HepG2 (cell line): ENCODE results near the gene PAQR7. TPM values are rescaled to one million over a fixed set of nuclear protein-coding genes. Genes with fewer than 3 reads are reported as not detected.

Experiments
- AGO2 ChIP-seq: fragments of 200-400 bp; formaldehyde crosslinking; optimal IDR thresholded peaks from 2 replicates; pipeline ENCODE3; 2017; ENCODE audit warnings: mild to moderate bottlenecking, low read depth, low read length, moderate library complexity
- ATF4 ChIP-seq, 2 experiments: fragments of 450-650 bp in 1 of 2; sonication (generic) in 1 of 2; formaldehyde crosslinking; IDR thresholded peaks; 2 replicates each; pipeline versions ENCODE4 v1.5.0 to v1.8.0; 2020 to 2022; ENCODE audit warnings: mild to moderate bottlenecking in 1 of 2, missing genetic modification reagents in 1 of 2
- FOXK2 ChIP-seq: fragments of 450-650 bp; IDR thresholded peaks from 2 replicates; pipeline ENCODE4 v1.6.1; 2016
- GMEB2 ChIP-seq: IDR thresholded peaks from 2 replicates; pipeline ENCODE4 v1.6.1; 2016; ENCODE audit warnings: missing biosample characterization, missing genetic modification reagents, low read depth
- PCBP2 ChIP-seq: fragments of 200-400 bp; formaldehyde crosslinking; optimal IDR thresholded peaks from 2 replicates; pipeline ENCODE3; 2018; ENCODE audit warnings: low read length, low read depth; ENCODE audit not compliant: poor library complexity, severe bottlenecking
- REPIN1 ChIP-seq: sonication (generic); formaldehyde crosslinking; IDR thresholded peaks from 2 replicates; pipeline ENCODE4 v1.8.0; 2022; ENCODE audit warnings: missing genetic modification reagents, low read depth, mild to moderate bottlenecking, borderline replicate concordance
- SAP130 ChIP-seq: IDR thresholded peaks from 2 replicates; pipeline ENCODE4 v1.6.1; 2016; ENCODE audit warnings: low read depth
- TFAP4 ChIP-seq: sonication (generic); IDR thresholded peaks from 2 replicates; pipeline ENCODE4 v1.6.1; 2016; ENCODE audit warnings: low read depth, borderline replicate concordance
- ZFP82 ChIP-seq: sonication (generic); formaldehyde crosslinking; IDR thresholded peaks from 2 replicates; pipeline ENCODE4 v1.5.1; 2020; ENCODE audit warnings: mild to moderate bottlenecking, missing genetic modification reagents, borderline replicate concordance
- ZNF501 ChIP-seq: sonication (generic); formaldehyde crosslinking; IDR thresholded peaks from 2 replicates; pipeline ENCODE4 v1.5.1; 2020; ENCODE audit warnings: mild to moderate bottlenecking, moderate library complexity, missing genetic modification reagents
- ZNF563 ChIP-seq: sonication (generic); formaldehyde crosslinking; IDR thresholded peaks from 2 replicates; pipeline ENCODE4 v1.8.0; 2022; ENCODE audit warnings: mild to moderate bottlenecking, moderate library complexity, missing genetic modification reagents
- ZNF577 ChIP-seq: sonication (generic); formaldehyde crosslinking; IDR thresholded peaks from 2 replicates; pipeline ENCODE4 v1.4.0; 2020; ENCODE audit warnings: mild to moderate bottlenecking, low read depth, missing genetic modification reagents, borderline replicate concordance
- ZNF629 ChIP-seq: sonication (generic); formaldehyde crosslinking; conservative IDR thresholded peaks from 2 replicates; pipeline ENCODE4 v1.5.0; 2020; ENCODE audit warnings: missing genetic modification reagents
- ZNF775 ChIP-seq: sonication (generic); formaldehyde crosslinking; IDR thresholded peaks from 2 replicates; pipeline ENCODE4 v1.4.0; 2020; ENCODE audit warnings: missing genetic modification reagents, mild to moderate bottlenecking, moderate library complexity, borderline replicate concordance
- polyA plus RNA-seq, 8 experiments: library from polyadenylated mRNA; depleted of rRNA in 3 of 8; stranded (reverse) in 7 of 8; unstranded in 1 of 8; fragments of >200 nt; fragmentation: Illumina TruSeq in 4 of 8; extraction: Trizol in 4 of 8; gene quantifications; 2 replicates each; pipeline versions ENCODE4 v1.2.1 to v1.2.3, GENCODE V29; 2011 to 2016; ENCODE audit warnings: low read depth in 4 of 8, missing spikeins in 1 of 8, mixed read lengths in 1 of 8; ENCODE audit not compliant: insufficient read depth in 1 of 8
- total RNA-seq, 5 experiments: library from RNA; depleted of rRNA; stranded (reverse); fragments of >200 nt; fragmentation: Illumina TruSeq; extraction: Trizol; gene quantifications; 2 replicates each; pipeline ENCODE4 v1.2.3, GENCODE V29; 2016; ENCODE audit warnings: low read depth in 1 of 5
- TF ChIP-seq, protein P1 (sequence below): sonication (generic); formaldehyde crosslinking; IDR thresholded peaks from 2 replicates; pipeline ENCODE4 v1.4.0; 2020; ENCODE audit warnings: missing genetic modification reagents, mild to moderate bottlenecking, borderline replicate concordance
- TF ChIP-seq, protein P2 (sequence below): sonication (generic); formaldehyde crosslinking; IDR thresholded peaks from 2 replicates; pipeline ENCODE4 v1.4.0; 2020; ENCODE audit warnings: missing genetic modification reagents, borderline replicate concordance
- TF ChIP-seq, protein P3 (sequence below): sonication (generic); formaldehyde crosslinking; IDR thresholded peaks from 2 replicates; pipeline ENCODE4 v1.4.0; 2020; ENCODE audit warnings: missing genetic modification reagents

Gene PAQR7
- total and polyA plus RNA-seq, 2 of the 13 experiments (the other 11 are each of a cell fraction or from before 2014, with no cell fraction given): 13.2 to 16.6 TPM

DNA sequence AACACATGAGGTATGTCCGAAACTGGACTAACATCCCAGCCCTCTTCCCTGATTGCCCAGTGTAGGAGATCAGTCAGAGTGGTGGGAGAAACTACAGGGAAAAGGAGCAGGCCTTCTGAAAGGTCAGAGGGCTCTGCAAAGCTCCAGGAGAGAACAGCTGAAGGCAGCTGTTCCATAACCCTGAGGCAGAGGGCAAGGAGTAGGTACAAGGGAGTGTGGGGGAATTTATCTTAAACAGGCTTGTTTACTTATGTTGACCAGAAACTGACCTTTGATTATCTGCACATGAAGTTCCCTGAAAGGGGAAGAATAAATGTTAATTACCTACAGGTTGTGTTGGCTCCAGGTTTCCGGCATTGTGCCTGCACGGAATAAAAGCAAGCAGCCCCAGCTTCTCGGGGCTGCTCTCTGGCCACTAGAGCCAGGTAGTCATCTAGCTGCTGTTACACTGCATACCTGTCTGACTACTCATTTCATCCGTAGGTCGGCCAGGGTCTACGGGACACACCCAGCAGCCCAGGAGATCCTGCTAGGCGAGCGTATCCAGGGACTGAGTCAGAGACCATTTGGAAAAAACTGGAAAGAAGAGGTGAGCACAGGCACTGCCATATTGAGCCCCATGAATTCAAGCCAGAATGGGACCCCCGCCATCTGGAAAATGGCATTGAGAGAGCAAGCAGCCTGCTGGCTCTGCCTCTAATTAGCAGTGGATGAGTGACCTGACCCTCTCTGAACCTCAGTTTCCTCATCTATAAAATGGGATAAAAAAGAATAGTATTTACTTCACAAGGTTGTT lies 14.9 kb upstream of the PAQR7 start (continued):
- TF ChIP-seq AGO2: no peak
- TF ChIP-seq, protein P1, sequence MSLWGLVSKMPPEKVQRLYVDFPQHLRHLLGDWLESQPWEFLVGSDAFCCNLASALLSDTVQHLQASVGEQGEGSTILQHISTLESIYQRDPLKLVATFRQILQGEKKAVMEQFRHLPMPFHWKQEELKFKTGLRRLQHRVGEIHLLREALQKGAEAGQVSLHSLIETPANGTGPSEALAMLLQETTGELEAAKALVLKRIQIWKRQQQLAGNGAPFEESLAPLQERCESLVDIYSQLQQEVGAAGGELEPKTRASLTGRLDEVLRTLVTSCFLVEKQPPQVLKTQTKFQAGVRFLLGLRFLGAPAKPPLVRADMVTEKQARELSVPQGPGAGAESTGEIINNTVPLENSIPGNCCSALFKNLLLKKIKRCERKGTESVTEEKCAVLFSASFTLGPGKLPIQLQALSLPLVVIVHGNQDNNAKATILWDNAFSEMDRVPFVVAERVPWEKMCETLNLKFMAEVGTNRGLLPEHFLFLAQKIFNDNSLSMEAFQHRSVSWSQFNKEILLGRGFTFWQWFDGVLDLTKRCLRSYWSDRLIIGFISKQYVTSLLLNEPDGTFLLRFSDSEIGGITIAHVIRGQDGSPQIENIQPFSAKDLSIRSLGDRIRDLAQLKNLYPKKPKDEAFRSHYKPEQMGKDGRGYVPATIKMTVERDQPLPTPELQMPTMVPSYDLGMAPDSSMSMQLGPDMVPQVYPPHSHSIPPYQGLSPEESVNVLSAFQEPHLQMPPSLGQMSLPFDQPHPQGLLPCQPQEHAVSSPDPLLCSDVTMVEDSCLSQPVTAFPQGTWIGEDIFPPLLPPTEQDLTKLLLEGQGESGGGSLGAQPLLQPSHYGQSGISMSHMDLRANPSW: no peak
- no peak for TF ChIP-seq ZNF501
- no peak for TF ChIP-seq REPIN1 (CRISPR knock-in tag)
- no peak for TF ChIP-seq FOXK2
- peak; percentile 12; the same call in 1 of the 2 replicates for TF ChIP-seq TFAP4
- TF ChIP-seq, protein P2, sequence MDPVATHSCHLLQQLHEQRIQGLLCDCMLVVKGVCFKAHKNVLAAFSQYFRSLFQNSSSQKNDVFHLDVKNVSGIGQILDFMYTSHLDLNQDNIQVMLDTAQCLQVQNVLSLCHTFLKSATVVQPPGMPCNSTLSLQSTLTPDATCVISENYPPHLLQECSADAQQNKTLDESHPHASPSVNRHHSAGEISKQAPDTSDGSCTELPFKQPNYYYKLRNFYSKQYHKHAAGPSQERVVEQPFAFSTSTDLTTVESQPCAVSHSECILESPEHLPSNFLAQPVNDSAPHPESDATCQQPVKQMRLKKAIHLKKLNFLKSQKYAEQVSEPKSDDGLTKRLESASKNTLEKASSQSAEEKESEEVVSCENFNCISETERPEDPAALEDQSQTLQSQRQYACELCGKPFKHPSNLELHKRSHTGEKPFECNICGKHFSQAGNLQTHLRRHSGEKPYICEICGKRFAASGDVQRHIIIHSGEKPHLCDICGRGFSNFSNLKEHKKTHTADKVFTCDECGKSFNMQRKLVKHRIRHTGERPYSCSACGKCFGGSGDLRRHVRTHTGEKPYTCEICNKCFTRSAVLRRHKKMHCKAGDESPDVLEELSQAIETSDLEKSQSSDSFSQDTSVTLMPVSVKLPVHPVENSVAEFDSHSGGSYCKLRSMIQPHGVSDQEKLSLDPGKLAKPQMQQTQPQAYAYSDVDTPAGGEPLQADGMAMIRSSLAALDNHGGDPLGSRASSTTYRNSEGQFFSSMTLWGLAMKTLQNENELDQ (CRISPR knock-in tag): no peak
- TF ChIP-seq SAP130 (CRISPR knock-in tag): peak; percentile 22; the same call in 1 of the 2 replicates
- TF ChIP-seq ZNF775 (CRISPR knock-in tag): no peak
- no peak for TF ChIP-seq PCBP2
- TF ChIP-seq, protein P3, sequence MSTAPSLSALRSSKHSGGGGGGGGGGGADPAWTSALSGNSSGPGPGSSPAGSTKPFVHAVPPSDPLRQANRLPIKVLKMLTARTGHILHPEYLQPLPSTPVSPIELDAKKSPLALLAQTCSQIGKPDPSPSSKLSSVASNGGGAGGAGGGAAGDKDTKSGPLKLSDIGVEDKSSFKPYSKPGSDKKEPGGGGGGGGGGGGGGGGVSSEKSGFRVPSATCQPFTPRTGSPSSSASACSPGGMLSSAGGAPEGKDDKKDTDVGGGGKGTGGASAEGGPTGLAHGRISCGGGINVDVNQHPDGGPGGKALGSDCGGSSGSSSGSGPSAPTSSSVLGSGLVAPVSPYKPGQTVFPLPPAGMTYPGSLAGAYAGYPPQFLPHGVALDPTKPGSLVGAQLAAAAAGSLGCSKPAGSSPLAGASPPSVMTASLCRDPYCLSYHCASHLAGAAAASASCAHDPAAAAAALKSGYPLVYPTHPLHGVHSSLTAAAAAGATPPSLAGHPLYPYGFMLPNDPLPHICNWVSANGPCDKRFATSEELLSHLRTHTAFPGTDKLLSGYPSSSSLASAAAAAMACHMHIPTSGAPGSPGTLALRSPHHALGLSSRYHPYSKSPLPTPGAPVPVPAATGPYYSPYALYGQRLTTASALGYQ: no peak
- no peak for TF ChIP-seq ZNF577
- TF ChIP-seq ZNF563: no peak
- TF ChIP-seq ATF4 (CRISPR knock-in tag; IDR thresholded peaks at IDR 0.05): no peak
- no peak for TF ChIP-seq GMEB2
- no peak for TF ChIP-seq ZFP82
- peak; percentile 72 for TF ChIP-seq ZNF629 (CRISPR knock-in tag)
